Transverse colon (tissue), 4 donors: Measurements from ENCODE around the gene TMEM132C. TPM values are rescaled to one million over a fixed set of nuclear protein-coding genes. Genes with fewer than 3 reads are reported as not detected.

ENCODE experiments used
- DNase-seq: peaks from one replicate; pipeline ENCODE4 v3.0.0-alpha.2; 2019
- H3K27ac ChIP-seq, 4 donors: fragments of 200-600 bp; sonication (generic); 2 replicates each; pipeline ENCODE4 v1.5.1; 2016 to 2018; ENCODE audit warnings: inconsistent platforms in 4 of 4
- H3K27me3 ChIP-seq: fragments of 200-600 bp; sonication (generic); 2 replicates; pipeline ENCODE4 v1.5.1; 2017; ENCODE audit warnings: inconsistent platforms
- H3K36me3 ChIP-seq, 4 donors: fragments of 200-600 bp; sonication (generic); 2 replicates each; pipeline ENCODE4 v1.5.1; 2017 to 2019; ENCODE audit warnings: inconsistent platforms in 4 of 4
- H3K4me1 ChIP-seq, 4 donors: fragments of 200-600 bp; sonication (generic); 2 replicates each; pipeline ENCODE4 v1.5.1; 2017 to 2020; ENCODE audit warnings: inconsistent platforms in 4 of 4
- H3K4me3 ChIP-seq, 4 donors: fragments of 200-600 bp; sonication (generic); 1 replicate in 1 of 4; 2 replicates in 3 of 4; pipeline versions ENCODE4 v1.5.1 to v1.6.1; 2017 to 2019; ENCODE audit warnings: inconsistent platforms in 4 of 4
- H3K9me3 ChIP-seq, 2 donors: fragments of 200-600 bp; sonication (generic); 2 replicates each; pipeline ENCODE4 v1.5.1; 2017 to 2019; ENCODE audit warnings: inconsistent platforms in 2 of 2
- CTCF ChIP-seq, 5 experiments: fragments of 200-600 bp in 3 of 5; fragments of 450-650 bp in 2 of 5; sonication (generic) in 3 of 5; IDR thresholded peaks; 1 replicate in 2 of 5; 2 replicates in 3 of 5; pipeline ENCODE4 v1.5.1; 2016 to 2017; ENCODE audit warnings: antibody characterized with exemption in 5 of 5, inconsistent platforms in 3 of 5, mild to moderate bottlenecking in 2 of 5, moderate library complexity in 1 of 5
- EP300 ChIP-seq: sonication (generic); formaldehyde crosslinking; IDR thresholded peaks from one replicate; pipeline ENCODE4 v1.6.1; 2017; ENCODE audit warnings: antibody characterized with exemption, low read depth
- POLR2A ChIP-seq: fragments of 450-650 bp; IDR thresholded peaks from one replicate; pipeline ENCODE4 v1.6.1; 2016; ENCODE audit warnings: antibody characterized with exemption, mild to moderate bottlenecking, moderate library complexity
- POLR2AphosphoS5 ChIP-seq, 3 donors: sonication (generic); formaldehyde crosslinking; IDR thresholded peaks; one replicate each; pipeline ENCODE4 v1.6.1; 2016; ENCODE audit warnings: antibody characterized with exemption in 3 of 3
- WGBS, 2 donors: methylation state at CpG; one replicate each; pipeline ENCODE4 v1.1.5; 2018; ENCODE audit warnings: low coverage in 1 of 2; 5-methylcytosine and 5-hydroxymethylcytosine counted together
- in situ Hi-C, 4 donors: fragments of 200-750 bp; cut with MboI; loops; one replicate each; pipeline versions ENCODE4 v1.15.0 to v1.15.1; 2017; ENCODE audit warnings: low sequenced_read_pairs in 3 of 4, low pct_ligation_motif_present in 1 of 4, low pct_unique_long_range_greater_than_20kb in 1 of 4
- intact Hi-C: fragments of 100-400 bp; cut with DNase I; formaldehyde crosslinking; loops from one replicate; pipeline ENCODE4 v1.15.1; 2023; ENCODE audit warnings: low total_unique reads
- total RNA-seq, 4 donors: library from RNA; depleted of rRNA; stranded (reverse); fragments of >200 nt; gene quantifications; one replicate each; pipeline ENCODE4 v1.1.0, GENCODE V29; 2016

TMEM132C gene
- total RNA-seq, 4 donors from 2014 or later: 0.20 to 1.6 (median 0.58) TPM

GRCh38 chr12:128626808-128627320, 359.9 kb downstream of the TMEM132C start:
- WGBS, 2 donors: 79 to 86% methylated on average over 2 to 6 of the region's 6 CpGs
- intact Hi-C loops: no loop called here
- Histone ChIP-seq H3K9me3 (no peaks in the 10 kb centered on the region), H3K4me3 (no peak overlapping the region), H3K36me3 (no peaks in the 10 kb centered on the region), H3K27me3 (no peaks in the 10 kb centered on the region), H3K27ac (no peak overlapping the region), H3K4me1 (no peaks in the 10 kb centered on the region)
- TF ChIP-seq POLR2A (no peak), CTCF (IDR thresholded peaks at IDR 0.05) (no peak), POLR2AphosphoS5 (IDR thresholded peaks at IDR 0.05) (no peak), EP300 (no peak)
- in situ Hi-C loops: no loop called here
- DNase-seq: no peak

GRCh38 chr12:128627659-128628058, 360.7 kb downstream of the TMEM132C start:
- TF ChIP-seq POLR2A: no peak
- no peak for TF ChIP-seq CTCF (IDR thresholded peaks at IDR 0.05)
- TF ChIP-seq POLR2AphosphoS5 (IDR thresholded peaks at IDR 0.05): no peak
- TF ChIP-seq EP300: no peak
- H3K9me3 ChIP-seq: no peaks in the 10 kb centered on the region
- intact Hi-C loops: no loop called here
- no peak for DNase-seq
- no peaks in the 10 kb centered on the region for H3K4me1 ChIP-seq
- no peaks in the 10 kb centered on the region for H3K27me3 ChIP-seq
- no peaks in the 10 kb centered on the region for H3K36me3 ChIP-seq
- in situ Hi-C loops: no loop called here
- H3K4me3 ChIP-seq: no peak overlapping the region
- 73% methylated on average over 5 of the region's 9 CpGs; no CpG with 5 or more reads in 1 of the 2 donors for WGBS, 2 donors
- no peak overlapping the region for H3K27ac ChIP-seq

- Histone ChIP-seq H3K27me3 (no peaks in the 10 kb centered on the region), H3K9me3 (no peaks in the 10 kb centered on the region), H3K36me3 (no peaks in the 10 kb centered on the region), H3K4me1 (no peaks in the 10 kb centered on the region), H3K27ac (no peak overlapping the region), H3K4me3 (no peak overlapping the region)
- no peak for TF ChIP-seq POLR2A
- TF ChIP-seq POLR2AphosphoS5 (IDR thresholded peaks at IDR 0.05): no peak
- no peak for TF ChIP-seq EP300
- TF ChIP-seq CTCF (IDR thresholded peaks at IDR 0.05): no peak
- in situ Hi-C loops: no loop called here
- intact Hi-C loops: no loop called here
- no peak for DNase-seq
- 88% methylated on average over 4 of the region's 4 CpGs; no CpG with 5 or more reads in 1 of the 2 donors for WGBS, 2 donors
These were observed 363.0 kb downstream of the TMEM132C start for GRCh38 chr12:128629979-128630378.

- Histone ChIP-seq H3K4me1 (no peaks in the 10 kb centered on the region), H3K4me3 (no peak overlapping the region), H3K36me3 (no peaks in the 10 kb centered on the region), H3K27me3 (no peaks in the 10 kb centered on the region), H3K27ac (no peak overlapping the region), H3K9me3 (no peaks in the 10 kb centered on the region)
- no peak for TF ChIP-seq POLR2AphosphoS5 (IDR thresholded peaks at IDR 0.05)
- no peak for TF ChIP-seq CTCF (IDR thresholded peaks at IDR 0.05)
- TF ChIP-seq POLR2A: no peak
- no peak for TF ChIP-seq EP300
- WGBS, 2 donors: 70 to 82% methylated on average over 7 of the region's 7 CpGs
- in situ Hi-C loops: no loop called here
- no peak for DNase-seq
- intact Hi-C loops: no loop called here
These were observed 371.0 kb downstream of the TMEM132C start for GRCh38 chr12:128637642-128638606.
